Neural progenitor cell (in vitro differentiated cells): ENCODE measurements around the gene NPRL2.

Source experiments
- EZH2 ChIP-seq: fragments of 200-600 bp; sonication (generic); IDR thresholded peaks from 2 replicates; pipeline ENCODE4 v1.6.1; 2017; ENCODE audit warnings: antibody characterized with exemption, mild to moderate bottlenecking, moderate library complexity
- TF ChIP-seq, protein P1 (sequence below): fragments of 200-600 bp; sonication (generic); IDR thresholded peaks from 2 replicates; pipeline ENCODE4 v1.5.1; 2017; ENCODE audit warnings: antibody characterized with exemption, mild to moderate bottlenecking

DNA sequence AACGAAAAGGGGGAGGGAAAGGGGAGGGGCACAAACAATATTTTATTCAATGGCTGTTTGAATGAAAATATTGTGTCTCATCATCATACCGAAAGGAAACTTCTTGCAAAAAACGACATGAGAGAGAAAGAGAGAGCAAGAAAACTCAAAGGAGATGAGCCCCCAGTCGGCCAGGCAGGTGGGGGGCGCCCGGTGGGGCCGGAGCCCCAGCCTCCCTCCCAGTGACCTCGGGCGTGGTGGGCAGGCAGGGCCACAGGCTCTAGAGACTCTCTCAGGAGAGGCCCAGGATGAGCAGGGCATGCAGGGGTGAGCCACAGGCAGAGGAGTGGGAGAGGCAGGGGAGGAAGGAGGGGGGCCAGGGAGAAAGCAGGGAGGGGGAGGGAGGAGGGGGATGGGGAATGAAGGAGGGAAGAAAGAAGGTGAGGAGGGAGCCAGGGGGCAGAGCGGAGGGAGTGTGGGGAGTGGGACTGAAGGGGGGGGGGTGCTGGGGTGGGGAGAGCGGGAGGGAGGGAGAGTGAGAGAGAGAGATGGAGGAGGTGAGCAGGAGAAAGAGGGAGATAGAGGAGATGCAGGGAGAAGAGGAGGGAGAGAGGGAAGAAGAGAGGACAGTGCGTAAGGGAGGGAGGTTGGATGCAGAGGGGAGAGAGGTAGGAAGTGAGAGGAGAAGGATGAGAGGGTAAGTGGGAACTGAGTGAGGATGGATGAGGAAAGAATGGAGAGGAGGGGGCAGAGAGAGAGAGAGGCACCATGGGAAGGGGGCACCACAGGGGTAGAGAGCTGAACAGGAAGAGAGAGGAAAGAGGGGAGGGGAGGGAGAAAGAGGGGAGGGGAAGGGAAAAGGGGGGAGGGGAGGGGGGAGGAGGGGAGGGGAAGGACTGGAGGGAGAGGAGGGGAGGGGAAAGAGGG is 22.8 kb upstream of the NPRL2 start:
- TF ChIP-seq, protein P1, sequence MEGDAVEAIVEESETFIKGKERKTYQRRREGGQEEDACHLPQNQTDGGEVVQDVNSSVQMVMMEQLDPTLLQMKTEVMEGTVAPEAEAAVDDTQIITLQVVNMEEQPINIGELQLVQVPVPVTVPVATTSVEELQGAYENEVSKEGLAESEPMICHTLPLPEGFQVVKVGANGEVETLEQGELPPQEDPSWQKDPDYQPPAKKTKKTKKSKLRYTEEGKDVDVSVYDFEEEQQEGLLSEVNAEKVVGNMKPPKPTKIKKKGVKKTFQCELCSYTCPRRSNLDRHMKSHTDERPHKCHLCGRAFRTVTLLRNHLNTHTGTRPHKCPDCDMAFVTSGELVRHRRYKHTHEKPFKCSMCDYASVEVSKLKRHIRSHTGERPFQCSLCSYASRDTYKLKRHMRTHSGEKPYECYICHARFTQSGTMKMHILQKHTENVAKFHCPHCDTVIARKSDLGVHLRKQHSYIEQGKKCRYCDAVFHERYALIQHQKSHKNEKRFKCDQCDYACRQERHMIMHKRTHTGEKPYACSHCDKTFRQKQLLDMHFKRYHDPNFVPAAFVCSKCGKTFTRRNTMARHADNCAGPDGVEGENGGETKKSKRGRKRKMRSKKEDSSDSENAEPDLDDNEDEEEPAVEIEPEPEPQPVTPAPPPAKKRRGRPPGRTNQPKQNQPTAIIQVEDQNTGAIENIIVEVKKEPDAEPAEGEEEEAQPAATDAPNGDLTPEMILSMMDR, result no peak
- TF ChIP-seq EZH2, result no peak
